ENCODE data around the gene DSEL. TPM values are rescaled to one million over a fixed set of nuclear protein-coding genes. Genes with fewer than 3 reads are reported as not detected.

DSEL gene
- total RNA-seq: 23.8 and 52.3 TPM in 2 replicates

DNA sequence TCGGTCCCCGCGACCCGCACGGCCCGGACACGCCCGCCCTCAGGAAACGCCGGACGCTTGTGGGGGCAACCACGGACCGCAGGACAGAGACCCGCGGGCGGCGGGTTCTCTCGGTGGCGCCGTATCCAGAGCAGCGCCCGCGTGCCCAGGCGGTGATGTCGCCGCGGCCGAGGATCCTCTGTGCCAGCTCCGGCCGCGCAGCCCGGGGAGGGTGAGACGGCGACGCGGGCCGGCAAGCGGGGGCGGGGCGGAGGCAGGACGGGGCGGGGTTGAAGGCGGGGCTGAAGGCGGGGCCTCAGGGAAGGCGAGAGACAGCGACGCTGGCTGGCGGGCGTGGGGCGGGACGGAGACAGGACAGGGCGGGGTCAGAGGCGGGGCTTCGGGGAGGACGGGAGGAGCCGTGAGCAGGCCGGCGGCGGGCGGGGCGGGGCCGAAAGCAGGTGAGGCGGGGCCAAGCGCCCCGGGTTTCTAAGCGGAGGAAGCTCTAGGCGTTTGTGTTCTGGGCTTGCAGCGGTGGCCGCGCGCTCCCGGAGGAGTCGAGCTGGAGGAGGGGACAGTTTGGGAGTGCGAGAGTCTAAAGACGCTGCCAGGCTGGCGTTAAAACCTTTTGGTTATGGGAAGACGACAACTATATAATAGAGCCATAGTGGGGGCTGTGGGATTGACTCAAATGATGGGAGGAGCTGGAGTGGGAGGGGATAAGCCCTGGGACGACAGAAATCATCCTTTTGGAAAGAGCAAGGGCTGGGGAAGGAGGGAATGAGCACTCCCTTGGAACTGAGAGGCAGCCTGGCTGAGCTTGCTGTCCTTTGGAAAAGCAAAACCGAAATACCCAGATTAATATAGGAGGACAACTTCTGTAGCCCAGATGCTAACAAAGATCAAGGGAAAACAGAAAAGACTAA, at the start of gene DSEL:
Gene DSEL (minus strand): TSS at position 182 of the 905 bp plus-strand sequence. CDS start 2,112 bp downstream, outside the sequence.

